Prostate gland (tissue), 2 donors: Measurements from ENCODE around the gene CACNA1B. TPM values are rescaled to one million over a fixed set of nuclear protein-coding genes. Genes with fewer than 3 reads are reported as not detected.

Experiments used
- DNase-seq: peaks from one replicate; pipeline ENCODE4 v3.0.0-alpha.2; 2019; ENCODE audit warnings: low spot score
- H3K27ac ChIP-seq, 2 donors: fragments of 200-600 bp; sonication (generic); 2 replicates each; pipeline ENCODE4 v1.5.1; 2017 to 2019
- H3K27me3 ChIP-seq: fragments of 200-600 bp; sonication (generic); replicated peaks from 2 replicates; pipeline ENCODE4 v1.5.1; 2019; ENCODE audit not compliant: insufficient read depth
- H3K36me3 ChIP-seq, 2 donors: fragments of 200-600 bp; sonication (generic); 1 replicate in 1 of 2; 2 replicates in 1 of 2; pipeline versions ENCODE4 v1.5.1 to v1.8.1; 2017 to 2019
- H3K4me1 ChIP-seq: fragments of 200-600 bp; sonication (generic); replicated peaks from 2 replicates; pipeline ENCODE4 v1.5.1; 2019
- H3K4me3 ChIP-seq, 2 donors: fragments of 200-600 bp; sonication (generic); 2 replicates each; pipeline ENCODE4 v1.5.1; 2017 to 2019
- H3K9me3 ChIP-seq: fragments of 200-600 bp; sonication (generic); 2 replicates; pipeline ENCODE4 v1.5.1; 2017
- POLR2A ChIP-seq: fragments of 450-650 bp; IDR thresholded peaks from one replicate; pipeline ENCODE4 v1.6.1; 2016; ENCODE audit warnings: antibody characterized with exemption, mild to moderate bottlenecking
- POLR2AphosphoS5 ChIP-seq: sonication (generic); formaldehyde crosslinking; IDR thresholded peaks from one replicate; pipeline ENCODE4 v1.6.1; 2017; ENCODE audit warnings: antibody characterized with exemption
- WGBS: methylation state at CpG from one replicate; pipeline ENCODE4 v1.1.5; 2018; 5-methylcytosine and 5-hydroxymethylcytosine counted together
- intact Hi-C: fragments of 100-400 bp; cut with DNase I; formaldehyde crosslinking; loops from one replicate; pipeline ENCODE4 v1.14.2; 2022
- total RNA-seq, 2 donors: library from RNA; depleted of rRNA; stranded (reverse); fragments of >200 nt; gene quantifications; one replicate each; pipeline ENCODE4 v1.1.0, GENCODE V29; 2016
- TF ChIP-seq, protein P1 (sequence below), 4 experiments: fragments of 200-600 bp in 2 of 4; fragments of 450-650 bp in 2 of 4; sonication (generic) in 2 of 4; IDR thresholded peaks; 1 replicate in 3 of 4; 2 replicates in 1 of 4; pipeline ENCODE4 v1.5.1; 2016 to 2019; ENCODE audit warnings: antibody characterized with exemption in 4 of 4, mild to moderate bottlenecking in 2 of 4, moderate library complexity in 2 of 4

The CACNA1B gene
- total RNA-seq, 2 donors from 2014 or later, result 0.36 to 6.0 TPM

GRCh38 chr9:137967280-137967953, 89.8 kb downstream of the CACNA1B start:
- no peaks in the 10 kb centered on the region for H3K9me3 ChIP-seq
- DNase-seq, result no peak
- intact Hi-C loops, result no loop called here
- H3K36me3 ChIP-seq, result no peaks in the 10 kb centered on the region
- 63% methylated on average over 17 of the region's 17 CpGs for WGBS
- TF ChIP-seq, protein P1, sequence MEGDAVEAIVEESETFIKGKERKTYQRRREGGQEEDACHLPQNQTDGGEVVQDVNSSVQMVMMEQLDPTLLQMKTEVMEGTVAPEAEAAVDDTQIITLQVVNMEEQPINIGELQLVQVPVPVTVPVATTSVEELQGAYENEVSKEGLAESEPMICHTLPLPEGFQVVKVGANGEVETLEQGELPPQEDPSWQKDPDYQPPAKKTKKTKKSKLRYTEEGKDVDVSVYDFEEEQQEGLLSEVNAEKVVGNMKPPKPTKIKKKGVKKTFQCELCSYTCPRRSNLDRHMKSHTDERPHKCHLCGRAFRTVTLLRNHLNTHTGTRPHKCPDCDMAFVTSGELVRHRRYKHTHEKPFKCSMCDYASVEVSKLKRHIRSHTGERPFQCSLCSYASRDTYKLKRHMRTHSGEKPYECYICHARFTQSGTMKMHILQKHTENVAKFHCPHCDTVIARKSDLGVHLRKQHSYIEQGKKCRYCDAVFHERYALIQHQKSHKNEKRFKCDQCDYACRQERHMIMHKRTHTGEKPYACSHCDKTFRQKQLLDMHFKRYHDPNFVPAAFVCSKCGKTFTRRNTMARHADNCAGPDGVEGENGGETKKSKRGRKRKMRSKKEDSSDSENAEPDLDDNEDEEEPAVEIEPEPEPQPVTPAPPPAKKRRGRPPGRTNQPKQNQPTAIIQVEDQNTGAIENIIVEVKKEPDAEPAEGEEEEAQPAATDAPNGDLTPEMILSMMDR (IDR thresholded peaks at IDR 0.05), result no peak
- TF ChIP-seq POLR2AphosphoS5 (no peak), POLR2A (no peak)
- no peaks in the 10 kb centered on the region for H3K4me1 ChIP-seq
- no peak overlapping the region for H3K4me3 ChIP-seq
- no peaks in the 10 kb centered on the region for H3K27me3 ChIP-seq
- no peak overlapping the region for H3K27ac ChIP-seq

- H3K27me3 ChIP-seq, result no peaks in the 10 kb centered on the region
- no peaks in the 10 kb centered on the region for H3K36me3 ChIP-seq
- H3K4me3 ChIP-seq, result no peak overlapping the region
- no peak for DNase-seq
- 74% methylated on average over 10 of the region's 10 CpGs for WGBS
- no peaks in the 10 kb centered on the region for H3K4me1 ChIP-seq
- TF ChIP-seq, protein P1 (IDR thresholded peaks at IDR 0.05), result no peak
- no peak for TF ChIP-seq POLR2AphosphoS5
- TF ChIP-seq POLR2A, result no peak
- intact Hi-C loops, result no loop called here
- no peaks in the 10 kb centered on the region for H3K9me3 ChIP-seq
- no peak overlapping the region for H3K27ac ChIP-seq
These were observed 90.7 kb downstream of the CACNA1B start for GRCh38 chr9:137968235-137968634.

DNA sequence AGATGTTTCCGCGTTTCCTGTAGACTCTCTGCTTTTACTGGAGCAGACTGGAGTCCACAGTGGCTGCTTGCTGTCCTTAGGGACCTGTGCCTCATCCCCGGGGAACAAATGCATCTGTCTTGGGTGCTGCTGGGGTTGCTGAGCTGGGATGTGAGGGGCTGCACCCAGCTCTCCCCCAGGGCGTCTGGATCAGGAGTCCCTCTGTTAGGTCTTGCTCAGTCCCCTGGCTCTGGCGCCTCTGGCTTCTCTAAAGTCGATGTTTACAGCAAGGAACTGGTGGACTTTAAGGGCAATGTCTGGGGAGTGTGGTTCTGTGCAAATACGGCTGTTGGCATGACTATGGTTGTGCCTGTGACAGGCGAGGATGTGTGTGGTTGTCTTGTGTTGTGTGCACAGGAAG, 91.4 kb downstream of the CACNA1B start:
- H3K9me3 ChIP-seq, result no peaks in the 10 kb centered on the region
- no peaks in the 10 kb centered on the region for H3K4me1 ChIP-seq
- no peak overlapping the region for H3K4me3 ChIP-seq
- intact Hi-C loops, result no loop called here
- no peaks in the 10 kb centered on the region for H3K27me3 ChIP-seq
- DNase-seq, result no peak
- no peaks in the 10 kb centered on the region for H3K36me3 ChIP-seq
- 76% methylated on average over 8 of the region's 8 CpGs for WGBS
- H3K27ac ChIP-seq, result no peak overlapping the region
- TF ChIP-seq POLR2AphosphoS5, result no peak

DNA sequence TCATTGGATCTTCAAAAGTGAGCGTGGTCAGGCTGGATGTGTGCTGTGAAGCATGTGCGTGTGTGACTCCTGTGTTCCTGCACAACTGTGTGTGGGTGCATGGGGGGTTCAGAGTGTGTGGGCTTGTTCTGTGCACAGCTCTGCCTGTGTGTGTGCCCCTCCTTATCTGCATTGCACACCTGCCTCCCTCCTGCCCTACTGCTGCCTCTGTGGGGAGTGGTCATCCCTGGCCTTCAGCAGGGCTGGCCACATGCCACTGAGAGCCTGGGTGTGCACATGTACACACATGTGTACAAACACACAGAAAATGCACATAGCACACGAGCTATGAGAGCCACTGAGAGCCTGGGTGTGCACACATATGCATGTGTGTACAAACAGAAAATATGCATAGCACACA, 92.1 kb downstream of the CACNA1B start:
- Histone ChIP-seq H3K4me1 (no peaks in the 10 kb centered on the region), H3K27ac (no peak overlapping the region), H3K27me3 (no peaks in the 10 kb centered on the region), H3K36me3 (no peaks in the 10 kb centered on the region), H3K4me3 (no peak overlapping the region), H3K9me3 (no peaks in the 10 kb centered on the region)
- 85% methylated on average over 3 of the region's 3 CpGs for WGBS
- TF ChIP-seq, protein P1 (IDR thresholded peaks at IDR 0.05), result no peak
- no peak for TF ChIP-seq POLR2A
- TF ChIP-seq POLR2AphosphoS5, result no peak
- intact Hi-C loops, result no loop called here
- DNase-seq, result no peak

DNA sequence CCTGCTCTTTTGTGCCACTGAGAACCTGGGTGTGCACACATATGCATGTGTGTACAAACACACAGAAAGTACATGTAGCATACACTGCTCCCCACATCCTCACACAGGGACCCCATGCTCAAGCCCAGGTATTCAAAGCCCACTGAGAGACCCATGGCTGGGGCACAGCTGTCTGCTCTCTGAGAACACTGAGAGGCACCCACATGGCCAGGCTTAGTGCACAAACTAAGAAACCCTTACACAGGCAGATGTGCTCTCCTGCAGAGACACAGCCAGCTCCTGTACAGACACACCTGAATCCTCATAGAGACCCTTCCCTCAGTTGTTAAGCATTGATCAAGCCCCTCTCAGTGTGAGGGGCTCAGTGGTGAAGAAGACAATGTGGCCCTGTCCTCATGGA, 92.5 kb downstream of the CACNA1B start:
- intact Hi-C loops, result no loop called here
- Histone ChIP-seq H3K27ac (no peak overlapping the region), H3K4me1 (no peaks in the 10 kb centered on the region), H3K27me3 (no peaks in the 10 kb centered on the region), H3K36me3 (no peaks in the 10 kb centered on the region), H3K4me3 (no peak overlapping the region), H3K9me3 (no peaks in the 10 kb centered on the region)
- TF ChIP-seq, protein P1 (IDR thresholded peaks at IDR 0.05), result no peak
- no peak for TF ChIP-seq POLR2AphosphoS5
- TF ChIP-seq POLR2A, result no peak
- DNase-seq, result no peak
